Activated CD4-positive, alpha-beta T cell treated with anti-CD3 and anti-CD28 coated beads, Interleukin-2, amount 50 U/mL, for 4 hours (primary cell): ENCODE measurements around the gene COX6B1.
"Not testable (repeated sequence)": the region's sequence is repeated elsewhere in the genome, so short reads cannot be mapped to it uniquely, and the experiment has no call there.

ENCODE experiments used
- DNase-seq, 2 experiments: peaks; one replicate each; pipeline ENCODE4 v3.0.0-alpha.2; 2020

The COX6B1 gene, protein sequence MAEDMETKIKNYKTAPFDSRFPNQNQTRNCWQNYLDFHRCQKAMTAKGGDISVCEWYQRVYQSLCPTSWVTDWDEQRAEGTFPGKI

GRCh38 chr19:35648017-35648961 lies at the start of gene COX6B1:
COX6B1 (plus strand) TSS chr19:35648323; CDS start chr19:35651244, 2,921 bp downstream.
- DNase-seq: peak; percentile 89 to 90

DNA sequence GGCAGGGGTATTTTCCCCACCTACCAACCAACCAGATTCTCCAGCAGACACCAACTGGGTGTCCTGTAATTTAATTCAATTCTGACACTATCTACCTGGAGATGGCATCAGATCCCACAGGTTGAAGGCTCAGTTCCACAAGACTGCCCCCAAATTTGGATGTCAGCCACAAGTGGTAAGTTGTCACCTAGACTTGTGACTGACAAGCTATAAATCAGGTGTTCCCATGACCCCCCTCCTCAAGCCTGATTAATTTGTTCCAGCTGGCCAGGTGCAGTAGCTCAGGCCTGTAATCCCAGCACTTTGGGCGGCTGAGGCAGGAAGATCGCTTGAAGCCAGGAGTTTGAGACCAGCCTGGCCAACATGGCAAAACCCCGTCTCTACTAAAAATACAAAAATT lies 46.2 kb upstream of the COX6B1 start:
- no peak for DNase-seq

DNA sequence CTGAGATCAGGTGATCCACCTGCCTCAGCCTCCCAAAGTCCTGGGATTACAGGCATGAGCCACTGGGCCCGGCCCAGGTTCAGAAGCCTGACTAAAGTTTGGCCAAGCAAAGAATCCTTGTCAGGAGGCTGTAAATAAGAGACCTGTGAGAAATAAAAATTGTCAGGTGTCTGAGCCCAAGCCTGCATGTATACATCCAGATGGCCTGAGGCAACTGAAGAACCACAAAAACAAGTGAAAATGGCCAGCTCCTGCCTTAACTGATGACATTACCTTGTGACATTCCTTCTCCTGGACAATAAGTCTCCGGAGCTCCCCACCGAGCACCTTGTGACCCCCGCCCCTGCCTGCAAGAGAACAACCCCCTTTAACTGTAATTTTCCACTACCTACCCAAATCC lies 43.7 kb upstream of the COX6B1 start:
- DNase-seq: not testable (repeated sequence)

DNA sequence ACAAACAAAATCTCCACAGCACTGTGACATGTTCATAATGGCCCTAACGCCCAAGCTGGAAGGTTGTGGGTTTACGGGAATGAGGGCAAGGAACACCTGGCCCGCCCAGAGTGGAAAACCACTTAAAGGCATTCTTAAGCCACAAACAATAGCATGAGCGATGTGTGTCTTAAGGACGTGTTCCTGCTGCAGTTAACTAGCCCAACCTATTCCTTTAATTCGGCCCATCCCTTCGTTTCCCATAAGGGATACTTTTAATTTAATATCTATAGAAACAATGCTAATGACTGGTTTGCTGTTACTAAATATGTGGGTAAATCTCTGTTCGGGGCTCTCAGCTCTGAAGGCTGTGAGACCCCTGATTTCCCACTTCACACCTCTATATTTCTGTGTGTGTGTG lies 41.0 kb upstream of the COX6B1 start:
- DNase-seq: not testable (repeated sequence)

- no peak for DNase-seq
Measured at GRCh38 chr19:35607661-35608060, 40.5 kb upstream of the COX6B1 start.

DNA sequence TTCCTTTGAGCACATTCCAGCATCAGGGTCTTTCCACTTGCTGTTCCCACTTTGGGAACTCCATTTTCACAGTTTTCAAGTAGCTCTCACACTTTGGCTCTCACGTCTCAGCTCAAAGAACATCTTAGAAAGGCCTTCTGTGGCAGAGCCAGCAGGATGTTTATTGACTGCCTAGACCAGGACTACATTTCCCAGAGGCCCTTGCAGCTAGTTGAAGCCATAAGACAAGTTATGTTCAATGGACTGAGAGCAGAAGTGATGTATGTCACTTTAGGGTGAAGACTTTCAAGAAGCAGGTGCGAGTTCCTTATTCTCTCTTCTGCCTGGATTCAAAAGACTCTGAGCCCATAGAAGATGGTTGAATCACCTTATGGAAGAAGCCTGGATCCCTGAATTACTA lies 39.9 kb upstream of the COX6B1 start:
- no peak for DNase-seq

- no peak for DNase-seq
Measured at GRCh38 chr19:35609851-35610353, 38.2 kb upstream of the COX6B1 start.

DNA sequence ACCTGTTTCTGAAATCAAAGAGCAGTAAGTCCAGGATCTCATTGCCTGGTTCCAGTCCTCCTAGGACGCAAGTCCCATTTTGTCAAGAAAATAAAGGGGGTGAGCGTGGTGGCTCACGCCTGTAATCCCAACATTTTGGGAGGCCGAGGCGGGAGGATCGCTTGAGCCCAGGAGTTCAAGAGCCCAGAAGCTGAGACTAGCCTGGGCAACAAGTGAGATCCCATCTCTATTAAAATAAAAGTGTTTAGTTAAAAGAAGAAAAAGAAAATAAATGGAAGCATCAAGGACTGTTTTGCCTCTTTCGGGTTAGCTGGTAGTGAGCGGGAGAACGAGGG lies 35.9 kb upstream of the COX6B1 start:
- DNase-seq: no peak

- peak; percentile 91 to 92 for DNase-seq
Measured at GRCh38 chr19:35612559-35613321, 35.4 kb upstream of the COX6B1 start, which contains the start of gene HAUS5. HAUS5 (plus strand) TSS chr19:35612735; CDS start chr19:35612795, 60 bp downstream.

DNA sequence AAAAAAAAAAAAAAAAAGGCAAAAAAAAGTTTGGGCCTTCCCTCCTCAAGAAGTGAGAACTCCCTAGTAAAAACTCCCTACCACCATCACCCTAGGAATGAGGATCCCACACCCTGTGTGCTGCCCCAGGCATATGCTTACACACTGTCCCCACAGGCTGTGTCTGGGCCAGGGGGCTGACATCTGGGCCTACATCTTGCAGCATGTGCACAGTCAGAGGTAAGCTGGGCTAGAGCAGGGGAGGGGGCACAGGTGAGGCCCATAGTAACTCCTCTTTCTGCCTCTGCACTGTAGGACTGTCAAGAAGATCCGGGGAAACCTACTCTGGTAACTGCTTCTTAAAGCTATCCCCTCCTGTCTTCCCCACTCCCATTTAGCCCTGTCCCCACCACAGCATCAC lies 34.5 kb upstream of the COX6B1 start:
- no peak for DNase-seq

GRCh38 chr19:35615036-35615435 lies 33.1 kb upstream of the COX6B1 start:
- DNase-seq: no peak

DNA sequence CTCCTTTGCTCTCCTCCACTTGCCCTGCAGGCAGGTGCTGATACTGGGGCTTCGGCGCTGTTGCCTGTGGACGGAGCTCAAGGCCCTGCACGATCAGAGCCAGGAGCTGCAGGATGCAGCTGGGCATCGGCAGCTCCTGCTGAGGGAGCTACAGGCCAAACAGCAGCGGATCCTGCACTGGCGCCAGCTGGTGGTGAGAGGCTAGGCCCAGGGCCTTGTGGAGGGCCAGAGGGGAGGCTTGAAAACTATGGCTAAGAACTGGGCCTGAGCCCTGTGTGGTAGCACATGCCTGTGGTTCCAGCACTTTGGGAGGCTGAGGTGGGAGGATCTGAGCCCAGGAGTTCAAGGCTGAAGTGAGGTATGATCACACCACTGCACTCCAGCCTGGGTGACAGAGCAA lies 29.3 kb upstream of the COX6B1 start:
- DNase-seq: no peak

- no peak for DNase-seq
Measured at GRCh38 chr19:35619290-35619923, 28.7 kb upstream of the COX6B1 start.

- no peak for DNase-seq
Measured at GRCh38 chr19:35620001-35620400, 28.1 kb upstream of the COX6B1 start.

DNA sequence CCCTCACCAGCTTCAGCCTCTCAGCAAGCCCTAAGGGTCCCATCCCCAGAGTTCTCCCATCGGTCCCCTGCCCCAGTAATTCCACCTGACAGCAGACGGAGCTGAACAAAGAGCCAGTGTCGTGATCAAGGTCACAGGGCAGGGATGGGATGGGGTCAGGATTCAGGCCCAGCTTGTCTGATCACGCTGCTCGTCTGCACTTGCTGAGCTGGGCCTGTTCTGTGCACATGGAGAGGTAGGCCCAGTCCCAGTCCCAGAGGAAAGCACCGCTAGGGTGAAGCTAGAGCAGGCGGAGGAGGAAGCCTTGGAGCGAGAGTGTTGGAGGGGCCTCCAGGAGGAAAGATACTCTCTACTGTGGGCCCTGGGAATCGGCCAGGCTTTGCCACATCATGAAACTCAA lies 26.4 kb upstream of the COX6B1 start:
- DNase-seq: no peak

DNA sequence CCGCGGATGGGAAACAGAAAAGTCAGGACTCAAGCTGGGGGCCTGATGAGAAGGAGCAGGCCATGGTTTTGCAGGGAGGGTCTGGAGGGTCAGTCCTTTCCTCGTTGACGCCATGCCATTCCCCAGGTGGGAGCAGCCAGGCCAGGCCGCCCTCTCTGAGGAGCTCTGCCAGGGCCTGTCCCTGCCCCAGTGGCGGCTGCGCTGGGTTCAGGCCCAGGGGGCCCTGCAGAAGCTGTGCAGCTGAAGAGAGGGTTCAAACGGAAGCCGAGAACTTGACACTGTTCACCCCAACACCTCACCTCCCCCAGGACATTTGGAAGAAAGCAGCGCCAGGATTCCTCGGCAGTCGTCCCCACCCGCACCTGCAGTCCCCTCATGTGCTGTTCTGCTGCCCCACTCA lies 25.4 kb upstream of the COX6B1 start:
- DNase-seq: no peak

DNA sequence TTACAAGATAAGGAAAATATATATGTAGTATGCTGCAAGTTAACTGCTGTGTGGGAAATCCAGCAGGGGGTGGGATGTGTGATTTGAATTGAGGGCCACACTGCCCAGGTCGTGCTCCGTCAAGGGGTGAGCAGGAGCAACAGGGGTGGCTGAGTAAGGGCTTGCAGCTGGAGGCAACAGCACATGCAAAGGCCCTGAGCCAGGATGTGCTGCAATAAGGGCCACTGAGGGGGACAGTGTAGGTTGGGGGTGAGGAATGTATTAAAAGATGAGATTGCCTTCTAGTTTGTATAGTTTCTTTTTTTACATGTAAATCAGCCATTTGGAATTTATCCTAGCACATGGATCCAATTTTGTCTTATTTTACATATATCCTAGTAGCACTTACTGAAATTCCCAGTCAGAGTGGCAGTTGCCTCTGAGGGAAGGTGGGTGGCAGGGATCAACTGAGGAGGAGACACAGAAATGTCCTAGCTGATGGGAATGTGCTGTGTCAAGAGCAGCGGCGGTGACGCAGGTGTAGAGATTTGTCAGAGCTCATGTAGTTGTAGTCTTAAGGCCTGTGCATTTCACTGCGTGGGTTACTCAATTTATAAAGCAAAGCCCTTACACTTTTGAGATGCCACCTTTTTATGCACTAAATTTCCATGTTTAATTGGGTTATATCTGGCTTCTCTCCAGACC lies 24.7 kb upstream of the COX6B1 start:
- no peak for DNase-seq

- no peak for DNase-seq
Measured at GRCh38 chr19:35628264-35628564, 19.9 kb upstream of the COX6B1 start.

DNA sequence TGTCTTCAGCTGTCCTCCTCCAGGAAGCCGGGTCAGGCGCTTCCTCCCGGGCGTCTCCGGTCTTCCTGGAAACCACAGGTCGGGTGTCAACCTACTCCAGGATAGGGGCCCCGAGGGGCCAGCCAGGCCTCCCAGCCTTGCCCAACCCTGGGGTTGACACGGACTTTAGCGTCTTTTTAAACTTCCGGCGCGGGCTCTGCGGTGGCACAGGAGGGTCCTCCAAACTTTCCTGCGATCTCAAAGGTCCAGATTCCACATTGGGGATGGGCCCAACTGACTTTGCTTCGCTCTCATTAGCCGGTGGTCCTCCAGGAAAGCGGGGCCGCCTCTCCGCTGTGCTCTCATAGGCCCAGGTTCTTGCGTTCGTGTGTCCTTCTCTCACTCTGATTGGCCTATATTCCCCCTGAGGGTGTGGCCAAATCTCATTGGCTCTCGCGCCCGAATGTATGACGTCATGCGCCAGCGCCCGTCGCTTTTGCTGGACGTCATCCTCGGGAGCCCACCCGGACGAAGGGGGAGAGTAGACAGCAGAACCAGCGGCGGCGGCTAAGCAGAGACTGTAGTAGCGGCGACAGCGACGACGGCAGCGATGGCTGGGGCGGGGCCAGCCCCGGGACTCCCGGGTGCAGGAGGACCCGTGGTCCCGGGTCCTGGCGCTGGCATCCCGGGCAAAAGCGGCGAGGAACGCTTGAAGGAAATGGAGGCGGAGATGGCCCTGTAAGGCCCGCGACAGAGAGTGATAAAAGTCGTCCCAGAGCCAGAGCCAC lies 19.4 kb upstream of the COX6B1 start, which contains the start of gene RBM42:
RBM42 (plus strand) TSS at position 472 of the 767 bp plus-strand sequence; CDS start at position 590, 118 bp downstream.
- DNase-seq: peak; percentile 95 to 96

DNA sequence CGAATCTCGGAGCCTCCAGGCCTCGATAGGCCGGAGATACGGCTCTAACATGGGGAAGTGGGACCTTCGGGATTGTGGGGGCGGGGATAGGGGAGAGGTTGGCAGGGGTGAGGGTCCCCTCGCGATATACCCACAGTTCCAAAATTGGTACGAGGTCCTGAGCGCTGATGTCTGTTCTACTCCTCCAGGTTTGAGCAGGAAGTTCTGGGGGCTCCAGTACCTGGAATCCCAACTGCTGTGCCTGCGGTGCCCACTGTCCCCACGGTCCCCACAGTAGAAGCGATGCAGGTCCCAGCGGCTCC lies 18.8 kb upstream of the COX6B1 start:
- no peak for DNase-seq

DNA sequence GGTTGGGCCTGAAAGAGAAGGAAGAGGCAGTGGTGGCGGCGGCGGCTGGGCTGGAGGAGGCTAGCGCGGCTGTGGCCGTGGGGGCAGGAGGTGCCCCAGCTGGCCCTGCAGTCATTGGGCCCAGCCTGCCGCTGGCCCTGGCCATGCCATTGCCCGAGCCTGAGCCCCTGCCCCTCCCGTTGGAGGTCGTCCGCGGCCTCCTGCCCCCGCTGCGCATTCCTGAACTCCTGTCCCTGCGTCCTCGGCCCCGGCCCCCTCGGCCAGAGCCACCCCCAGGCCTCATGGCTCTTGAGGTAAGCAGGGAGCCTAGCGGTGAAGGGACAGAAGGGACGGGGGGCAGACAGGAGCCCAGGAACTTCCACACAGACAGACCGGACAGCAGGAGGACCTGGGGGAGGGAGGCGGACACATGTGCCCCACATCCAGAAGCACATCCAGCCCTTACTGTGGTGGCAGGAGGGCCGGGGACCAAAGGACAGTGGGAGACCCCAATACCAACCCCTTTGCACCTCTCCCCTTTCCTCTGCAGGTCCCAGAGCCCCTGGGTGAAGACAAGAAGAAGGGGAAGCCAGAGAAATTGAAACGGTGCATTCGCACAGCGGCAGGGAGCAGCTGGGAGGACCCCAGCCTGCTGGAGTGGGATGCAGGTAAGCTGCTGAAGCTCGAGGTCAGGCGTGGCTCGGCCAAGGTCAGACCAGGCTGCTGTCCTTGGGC lies 14.2 kb upstream of the COX6B1 start:
- no peak for DNase-seq
